Measurements from ENCODE around the gene TUG1.

DNA sequence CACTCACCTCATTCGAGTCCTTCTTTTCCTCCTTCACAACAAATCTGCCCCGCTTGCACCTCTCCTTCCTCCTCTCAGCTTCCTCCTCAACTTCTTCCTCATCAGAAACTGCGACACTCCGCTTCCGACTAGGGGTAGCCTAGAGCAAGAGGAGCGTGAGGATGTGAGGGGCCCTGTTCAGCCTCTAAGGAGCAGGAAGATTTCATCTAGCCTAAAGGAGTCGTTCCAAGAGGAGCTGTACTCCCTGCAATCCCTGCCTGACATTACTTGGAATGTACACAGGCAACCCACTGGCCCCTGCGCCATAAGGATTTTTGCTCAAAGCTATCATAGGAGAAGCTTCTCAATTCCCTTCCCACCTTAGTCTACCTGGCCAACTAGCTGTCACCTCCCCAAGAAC lies 35.0 kb upstream of the TUG1 start:
- TF ChIP-seq POLR2AphosphoS5 (IDR thresholded peaks at IDR 0.05; ENCODE audit: low read depth, low read length) (no peak), POLR2A (IDR thresholded peaks at IDR 0.05; ENCODE audit: low read depth, low read length) (no peak), POU2F2 (IDR thresholded peaks at IDR 0.05; ENCODE audit: low read depth, low read length) (no peak), TAF1 (IDR thresholded peaks at IDR 0.05; ENCODE audit: low read depth, low read length) (no peak), SPI1 (IDR thresholded peaks at IDR 0.05; ENCODE audit: low read depth, low read length) (no peak)

All from GM12891 (cell line).